ENCODE measurements around the gene PDGFRB.

DNA sequence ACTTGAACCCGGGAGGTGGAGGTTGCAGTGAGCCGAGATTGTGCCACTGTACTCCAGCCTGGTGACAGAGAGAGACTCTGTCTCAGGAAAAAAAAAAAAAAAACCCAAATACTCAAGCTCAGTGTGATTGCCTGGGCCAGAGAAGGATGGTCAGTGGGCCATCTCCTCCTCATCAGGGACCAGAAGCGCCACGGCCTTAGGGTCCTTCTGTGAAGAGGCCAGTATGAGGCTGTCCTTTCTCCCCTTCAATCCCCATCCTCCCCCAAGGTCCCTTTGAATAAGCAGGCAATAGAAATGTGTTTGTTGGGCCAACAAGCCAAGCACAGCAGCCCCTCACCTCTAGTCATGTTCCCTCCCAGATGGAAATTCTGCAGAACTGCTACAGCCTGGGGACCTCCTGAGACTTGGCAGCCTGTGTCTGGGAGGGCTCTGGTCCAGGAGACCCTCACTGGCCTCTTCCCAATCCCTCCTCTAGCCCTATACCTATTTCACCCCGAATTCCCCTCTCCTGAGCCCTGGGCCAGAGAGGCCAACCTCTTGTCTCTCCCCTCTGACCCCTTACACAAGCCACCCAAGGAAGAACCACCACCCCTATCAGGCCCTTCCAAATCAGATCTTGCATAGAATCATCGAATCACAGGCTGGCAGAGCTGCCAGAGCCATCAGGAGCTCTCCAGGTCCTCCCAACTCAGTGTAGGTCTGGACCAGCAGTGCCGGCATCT lies 70.3 kb downstream of the PDGFRB start:
- TF ChIP-seq POLR2A (IDR thresholded peaks at IDR 0.05), result no peak
- TF ChIP-seq, protein P1, sequence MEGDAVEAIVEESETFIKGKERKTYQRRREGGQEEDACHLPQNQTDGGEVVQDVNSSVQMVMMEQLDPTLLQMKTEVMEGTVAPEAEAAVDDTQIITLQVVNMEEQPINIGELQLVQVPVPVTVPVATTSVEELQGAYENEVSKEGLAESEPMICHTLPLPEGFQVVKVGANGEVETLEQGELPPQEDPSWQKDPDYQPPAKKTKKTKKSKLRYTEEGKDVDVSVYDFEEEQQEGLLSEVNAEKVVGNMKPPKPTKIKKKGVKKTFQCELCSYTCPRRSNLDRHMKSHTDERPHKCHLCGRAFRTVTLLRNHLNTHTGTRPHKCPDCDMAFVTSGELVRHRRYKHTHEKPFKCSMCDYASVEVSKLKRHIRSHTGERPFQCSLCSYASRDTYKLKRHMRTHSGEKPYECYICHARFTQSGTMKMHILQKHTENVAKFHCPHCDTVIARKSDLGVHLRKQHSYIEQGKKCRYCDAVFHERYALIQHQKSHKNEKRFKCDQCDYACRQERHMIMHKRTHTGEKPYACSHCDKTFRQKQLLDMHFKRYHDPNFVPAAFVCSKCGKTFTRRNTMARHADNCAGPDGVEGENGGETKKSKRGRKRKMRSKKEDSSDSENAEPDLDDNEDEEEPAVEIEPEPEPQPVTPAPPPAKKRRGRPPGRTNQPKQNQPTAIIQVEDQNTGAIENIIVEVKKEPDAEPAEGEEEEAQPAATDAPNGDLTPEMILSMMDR (IDR thresholded peaks at IDR 0.05), result no peak
